ENCODE measurements around the gene RNGTT.
"Not testable (repeated sequence)": the region's sequence is repeated elsewhere in the genome, so short reads cannot be mapped to it uniquely, and the experiment has no call there.

Gene RNGTT

DNA sequence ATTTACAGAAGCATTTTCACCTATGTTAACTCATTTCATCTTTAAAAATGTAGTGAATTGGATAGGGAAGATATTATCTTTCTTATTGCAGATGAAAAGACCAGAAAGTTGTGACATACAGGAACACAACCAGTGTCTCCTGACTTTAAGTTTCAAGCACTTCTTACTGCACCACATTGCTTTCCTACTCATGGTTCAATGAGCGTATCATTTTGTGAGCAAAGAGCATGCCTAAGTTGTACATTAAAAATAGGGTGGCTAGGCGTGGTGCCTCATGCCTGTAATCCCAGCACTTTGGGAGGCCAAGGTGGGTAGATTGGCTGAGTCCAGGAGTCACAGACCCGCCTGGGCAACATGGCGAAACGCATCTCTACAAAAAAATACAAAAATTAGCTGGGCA, 21.2 kb upstream of the RNGTT start:
- no peak for DNase-seq (ENCODE audit: insufficient read length, low spot score)
- FAIRE-seq: no peak
- TF ChIP-seq POLR2A (IDR thresholded peaks at IDR 0.05; ENCODE audit: low read depth, low read length): no peak

DNA sequence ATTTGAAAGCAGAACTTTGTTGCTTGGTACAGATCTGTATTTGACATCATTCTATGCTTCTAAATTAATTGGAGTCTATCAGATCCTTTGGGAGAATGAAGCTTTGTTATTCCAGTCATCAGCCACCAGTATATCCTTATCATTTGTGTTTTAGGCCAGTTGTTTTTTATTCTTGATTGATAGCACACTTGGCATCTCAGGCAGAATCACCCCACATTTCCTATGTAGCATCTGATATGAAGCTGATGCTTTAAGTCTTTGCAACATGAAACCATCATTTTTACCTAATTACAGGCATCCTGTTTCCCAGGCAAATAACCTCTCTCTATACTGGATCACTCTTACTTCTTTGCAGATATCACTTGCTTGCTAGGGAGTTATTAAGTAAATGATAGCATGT, 20.7 kb upstream of the RNGTT start:
- DNase-seq (ENCODE audit: insufficient read length, low spot score): no peak
- TF ChIP-seq POLR2A (IDR thresholded peaks at IDR 0.05; ENCODE audit: low read depth, low read length): no peak
- no peak for FAIRE-seq

GRCh38 chr6:88983532-88983931, 20.1 kb upstream of the RNGTT start:
- TF ChIP-seq POLR2A (IDR thresholded peaks at IDR 0.05; ENCODE audit: low read depth, low read length): no peak
- DNase-seq (ENCODE audit: insufficient read length, low spot score) (no peak), FAIRE-seq (peak; percentile 86)

- not testable (repeated sequence) for DNase-seq (ENCODE audit: insufficient read length, low spot score); FAIRE-seq
These were observed 19.7 kb upstream of the RNGTT start for GRCh38 chr6:88983129-88983528.

DNA sequence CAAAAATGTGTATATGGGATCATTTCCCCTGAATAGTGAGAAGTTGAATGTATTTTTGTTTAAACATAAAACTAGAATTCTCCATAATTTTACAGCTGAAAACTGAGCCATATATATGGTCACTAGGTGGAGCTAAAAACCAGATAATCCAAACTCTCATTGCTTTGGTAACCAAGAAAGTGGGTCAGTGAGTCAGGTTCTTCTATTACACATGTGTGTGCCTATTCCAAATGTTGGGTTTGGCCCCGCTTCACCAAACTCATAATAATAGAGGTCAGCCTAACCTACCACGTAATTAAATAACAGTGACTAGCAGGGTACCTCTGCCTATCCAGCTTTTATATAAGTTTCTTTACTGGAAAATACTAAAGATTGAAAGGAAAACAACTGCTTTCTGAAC, 19.3 kb upstream of the RNGTT start:
- DNase-seq (ENCODE audit: insufficient read length, low spot score): peak; percentile 40
- peak; percentile 94 for FAIRE-seq
- TF ChIP-seq POLR2A (IDR thresholded peaks at IDR 0.05; ENCODE audit: low read depth, low read length): no peak

- FAIRE-seq (no peak), DNase-seq (ENCODE audit: insufficient read length, low spot score) (no peak)
- TF ChIP-seq POLR2A (IDR thresholded peaks at IDR 0.05; ENCODE audit: low read depth, low read length): no peak
These were observed 12.0 kb upstream of the RNGTT start for GRCh38 chr6:88975369-88975768.

DNA sequence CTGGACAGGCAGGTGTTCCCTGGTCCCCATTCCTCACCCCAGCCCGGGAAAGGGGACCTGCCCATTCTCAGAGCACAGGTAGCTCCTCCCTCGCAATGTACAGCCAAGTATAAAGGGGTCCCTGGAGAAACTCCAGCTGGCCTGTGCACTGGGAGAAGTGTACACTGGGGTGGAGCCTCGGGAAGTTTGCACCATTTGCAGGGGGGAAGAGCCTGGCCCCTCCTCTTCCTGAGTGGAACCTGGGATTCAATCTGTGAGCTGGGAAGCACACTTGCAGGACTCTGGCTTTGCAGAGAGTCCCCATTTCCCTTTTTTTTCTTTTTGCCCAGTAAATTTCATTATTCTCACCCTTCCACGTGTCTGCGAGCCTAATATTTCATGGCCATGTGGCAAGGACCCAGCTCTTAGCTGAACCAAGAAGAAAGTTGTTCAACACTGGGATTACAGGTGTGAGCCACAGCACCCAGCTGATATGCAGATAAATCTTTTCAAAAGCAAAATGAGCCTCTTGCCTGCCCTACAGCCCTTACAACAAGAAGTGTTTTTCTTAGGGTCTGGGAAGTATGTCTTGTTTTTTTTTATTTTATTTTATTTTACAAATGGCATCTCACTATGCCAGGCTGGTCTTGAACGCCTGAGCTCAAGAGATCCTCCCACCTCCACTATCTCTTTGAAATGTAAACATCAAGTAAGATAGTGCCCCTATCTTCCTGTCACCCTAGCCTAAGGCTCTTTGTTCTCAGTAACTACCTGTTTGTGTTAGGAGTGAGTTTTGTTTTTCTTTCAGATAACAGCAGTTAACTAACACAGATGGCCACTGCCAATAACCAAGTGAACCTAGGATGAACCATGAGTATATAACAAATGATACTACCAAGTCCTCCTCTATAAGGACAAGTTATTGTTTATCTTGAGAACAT, 9.3 kb upstream of the RNGTT start:
- FAIRE-seq (no peak), DNase-seq (ENCODE audit: insufficient read length, low spot score) (no peak)
- no peak for TF ChIP-seq POLR2A (IDR thresholded peaks at IDR 0.05; ENCODE audit: low read depth, low read length)

DNA sequence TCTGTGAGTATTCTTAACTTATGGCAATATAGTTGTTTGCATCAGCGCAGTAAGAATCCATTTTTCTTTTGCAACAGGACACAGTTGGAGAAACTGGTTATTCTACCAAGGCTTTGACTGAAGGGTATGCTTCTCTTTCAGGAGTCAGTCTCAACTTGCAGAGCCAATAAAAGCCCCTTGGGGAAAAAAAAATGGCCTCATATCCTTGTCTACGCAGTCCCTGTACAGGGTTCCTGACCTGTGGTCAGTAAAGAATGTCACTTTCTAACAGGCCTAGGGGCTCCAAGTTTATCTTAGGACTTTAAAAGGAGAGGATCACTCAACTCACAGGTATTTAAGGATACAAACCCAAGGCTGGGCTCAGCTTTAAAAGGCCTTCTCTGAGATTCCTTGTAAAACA, 6.9 kb upstream of the RNGTT start:
- DNase-seq (ENCODE audit: insufficient read length, low spot score): no peak
- no peak for FAIRE-seq
- TF ChIP-seq POLR2A (IDR thresholded peaks at IDR 0.05; ENCODE audit: low read depth, low read length): no peak

DNA sequence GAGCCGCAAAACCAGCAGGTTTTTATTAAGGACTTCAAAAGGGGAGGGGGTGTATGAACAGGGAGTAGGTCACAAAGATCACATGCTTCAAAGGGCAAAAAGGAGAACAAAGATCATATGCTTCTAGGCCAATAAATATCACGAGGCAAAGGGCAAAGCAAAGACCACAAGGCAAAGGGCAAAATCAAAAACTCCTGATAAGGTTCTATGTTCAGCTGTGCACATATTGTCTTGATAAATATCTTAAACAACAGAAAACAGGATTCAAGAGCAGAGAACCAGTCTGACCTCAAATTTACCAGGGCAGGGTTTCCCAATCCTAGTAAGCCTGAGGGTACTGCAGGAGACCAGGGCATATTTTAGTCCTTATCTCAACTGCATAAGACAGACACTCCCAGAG, 5.8 kb upstream of the RNGTT start:
- FAIRE-seq; DNase-seq (ENCODE audit: insufficient read length, low spot score): not testable (repeated sequence)

GRCh38 chr6:88967891-88968290, 4.5 kb upstream of the RNGTT start:
- FAIRE-seq (no peak), DNase-seq (ENCODE audit: insufficient read length, low spot score) (no peak)
- no peak for TF ChIP-seq POLR2A (IDR thresholded peaks at IDR 0.05; ENCODE audit: low read depth, low read length)

DNA sequence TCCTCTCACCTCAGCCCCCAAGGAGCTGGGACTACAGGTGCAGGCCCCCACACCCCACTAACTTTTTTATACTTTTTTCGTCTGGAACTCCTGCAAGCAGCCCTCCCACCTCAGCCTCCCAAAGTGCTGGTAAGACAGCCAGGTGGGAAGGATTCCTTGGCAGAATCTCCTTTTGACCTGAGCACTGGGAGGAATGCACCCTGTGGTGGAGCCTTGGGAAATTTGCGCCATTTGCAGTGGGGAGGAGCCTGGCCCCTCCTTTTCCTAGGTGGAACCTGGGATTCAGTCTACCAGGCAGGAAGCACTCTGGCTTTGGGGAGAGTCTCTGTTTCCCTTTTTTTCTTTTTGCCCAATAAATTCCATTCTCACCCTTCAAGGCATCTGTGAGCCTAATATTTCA, 2.3 kb upstream of the RNGTT start:
- DNase-seq (ENCODE audit: insufficient read length, low spot score): no peak
- no peak for FAIRE-seq
- no peak for TF ChIP-seq POLR2A (IDR thresholded peaks at IDR 0.05; ENCODE audit: low read depth, low read length)

- peak; percentile 23 for FAIRE-seq
- no peak for TF ChIP-seq POLR2A (IDR thresholded peaks at IDR 0.05; ENCODE audit: low read depth, low read length)
- no peak for DNase-seq (ENCODE audit: insufficient read length, low spot score)
These were observed 1.1 kb upstream of the RNGTT start for GRCh38 chr6:88964509-88964908.

GRCh38 chr6:88958842-88959241, 4.6 kb downstream of the RNGTT start:
- DNase-seq (ENCODE audit: insufficient read length, low spot score) (no peak), FAIRE-seq (no peak)
- TF ChIP-seq POLR2A (IDR thresholded peaks at IDR 0.05; ENCODE audit: low read depth, low read length): no peak

GRCh38 chr6:88953550-88954386, 9.7 kb downstream of the RNGTT start:
- peak; percentile 62 for FAIRE-seq
- no peak for DNase-seq (ENCODE audit: insufficient read length, low spot score)
- no peak for TF ChIP-seq POLR2A (IDR thresholded peaks at IDR 0.05; ENCODE audit: low read depth, low read length)

Measured in H54 (cell line).